DND-41 (cell line): ENCODE data around the gene EPB41L4A.

ENCODE experiments used
- EZH2 ChIP-seq: IDR thresholded peaks from 3 replicates; pipeline ENCODE4 v1.6.1; 2012; ENCODE audit warnings: borderline replicate concordance, low read depth, mild to moderate bottlenecking, moderate library complexity, low read length, inconsistent platforms; ENCODE audit not compliant: severe bottlenecking
- TF ChIP-seq, protein P1 (sequence below): IDR thresholded peaks from 2 replicates; pipeline ENCODE4 v1.5.1; 2012; ENCODE audit warnings: borderline replicate concordance, low read length, moderate library complexity, mild to moderate bottlenecking; ENCODE audit not compliant: poor library complexity, severe bottlenecking; ENCODE audit errors: extremely low read depth

DNA sequence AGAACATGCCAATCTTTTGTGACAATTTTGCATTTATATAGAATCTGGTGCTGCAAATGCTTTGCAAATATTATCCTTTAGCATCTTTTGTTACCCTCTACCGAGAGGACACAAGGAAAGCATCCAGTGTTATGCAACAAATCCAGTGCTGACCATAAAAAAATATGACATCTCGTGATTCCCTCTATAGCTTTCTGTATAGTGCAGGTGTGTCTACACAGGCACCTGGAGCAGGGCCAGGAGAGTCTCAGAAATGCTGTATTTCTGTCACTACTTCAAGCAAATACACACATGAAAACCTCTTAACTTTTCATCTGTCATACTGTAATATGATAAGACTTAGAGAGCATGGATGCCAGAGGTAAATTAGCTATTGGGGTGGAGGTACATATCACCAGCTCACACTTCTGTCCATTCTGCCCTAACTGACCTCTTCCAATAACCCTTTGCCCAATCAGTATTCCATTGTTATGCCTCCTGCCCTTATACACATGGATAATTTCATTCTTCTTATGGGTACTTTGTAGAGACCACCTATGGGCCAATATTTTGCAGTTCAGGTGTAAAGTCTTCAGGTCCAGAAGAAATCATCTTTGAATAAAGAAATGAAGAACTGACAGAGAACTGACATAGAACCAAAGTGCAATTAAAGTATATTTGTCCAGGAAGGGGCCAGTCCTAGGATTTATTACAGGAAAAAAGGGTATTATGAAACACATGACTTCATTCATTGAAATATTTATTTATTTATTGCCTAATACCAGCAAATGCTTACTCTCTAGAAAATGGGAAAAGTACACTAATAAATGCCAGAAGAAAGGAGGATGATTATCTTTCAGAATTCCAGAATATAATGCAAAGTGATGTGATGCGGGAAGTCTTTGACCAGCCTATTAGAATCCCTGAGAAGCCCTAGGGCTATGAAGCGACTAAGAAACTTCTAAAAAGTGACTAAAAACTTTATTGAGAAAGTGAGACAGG is 106.5 kb downstream of the EPB41L4A start:
- TF ChIP-seq, protein P1, sequence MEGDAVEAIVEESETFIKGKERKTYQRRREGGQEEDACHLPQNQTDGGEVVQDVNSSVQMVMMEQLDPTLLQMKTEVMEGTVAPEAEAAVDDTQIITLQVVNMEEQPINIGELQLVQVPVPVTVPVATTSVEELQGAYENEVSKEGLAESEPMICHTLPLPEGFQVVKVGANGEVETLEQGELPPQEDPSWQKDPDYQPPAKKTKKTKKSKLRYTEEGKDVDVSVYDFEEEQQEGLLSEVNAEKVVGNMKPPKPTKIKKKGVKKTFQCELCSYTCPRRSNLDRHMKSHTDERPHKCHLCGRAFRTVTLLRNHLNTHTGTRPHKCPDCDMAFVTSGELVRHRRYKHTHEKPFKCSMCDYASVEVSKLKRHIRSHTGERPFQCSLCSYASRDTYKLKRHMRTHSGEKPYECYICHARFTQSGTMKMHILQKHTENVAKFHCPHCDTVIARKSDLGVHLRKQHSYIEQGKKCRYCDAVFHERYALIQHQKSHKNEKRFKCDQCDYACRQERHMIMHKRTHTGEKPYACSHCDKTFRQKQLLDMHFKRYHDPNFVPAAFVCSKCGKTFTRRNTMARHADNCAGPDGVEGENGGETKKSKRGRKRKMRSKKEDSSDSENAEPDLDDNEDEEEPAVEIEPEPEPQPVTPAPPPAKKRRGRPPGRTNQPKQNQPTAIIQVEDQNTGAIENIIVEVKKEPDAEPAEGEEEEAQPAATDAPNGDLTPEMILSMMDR: no peak
- no peak for TF ChIP-seq EZH2
